ENCODE results near the gene IGFALS. TPM values are rescaled to one million over a fixed set of nuclear protein-coding genes. Genes with fewer than 3 reads are reported as not detected.

IGFALS gene
- total RNA-seq, 1 experiment from 2014 or later: not detected

DNA sequence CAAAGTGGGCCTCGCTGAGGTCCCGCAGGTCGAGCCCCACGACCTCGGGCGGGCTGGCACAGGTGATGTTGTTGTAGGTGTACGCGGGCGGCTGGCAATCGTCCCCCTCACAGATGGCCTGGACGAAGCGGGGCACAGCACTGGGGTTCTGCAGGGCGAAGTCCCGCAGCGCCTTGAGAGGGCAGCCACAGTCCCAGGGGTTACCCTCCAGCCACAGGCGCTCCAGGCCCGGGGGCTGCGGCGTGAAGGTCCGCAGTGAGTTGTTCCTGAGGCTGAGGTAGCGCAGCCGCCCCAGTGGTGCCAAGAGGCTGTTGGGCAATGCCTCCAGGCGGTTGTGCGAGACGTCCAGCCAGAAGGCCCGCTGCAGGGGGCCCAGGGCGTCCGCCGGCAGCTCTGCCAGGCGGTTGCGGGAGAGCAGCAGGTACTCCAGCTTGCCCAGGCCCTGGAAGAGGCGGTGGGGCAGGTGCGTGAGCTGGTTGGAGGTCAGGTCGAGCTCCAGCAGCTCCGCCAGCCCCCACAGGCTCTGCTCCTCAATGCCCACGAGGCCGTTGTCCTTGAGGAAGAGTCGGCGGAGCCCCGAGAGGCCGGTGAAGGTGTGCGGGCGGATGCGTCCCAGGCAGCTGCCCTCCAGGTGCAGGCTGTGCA lies 2.8 kb downstream of the IGFALS start:
- H3K9me3 ChIP-seq (ENCODE audit: insufficient read depth, low read depth): no peaks in the 10 kb centered on the region
- peaks cover 7% of the 10 kb centered on the region; the same call in 1 of the 2 replicates for H3K79me2 ChIP-seq (ENCODE audit: low read depth)
- BruUV-seq (replicated peaks): no TSS peak
- no peak overlapping the region for H3K4me2 ChIP-seq
- no peaks in the 10 kb centered on the region for H3F3A ChIP-seq (ENCODE audit: insufficient read depth, low read depth)
- H2AFZ ChIP-seq: no peak overlapping the region
- POLR2A ChIA-PET (ENCODE audit: unreplicated experiment): no interaction called here
- intact Hi-C loops (cut with micrococcal nuclease; ENCODE audit: unreplicated experiment): no loop called here
- H3K9me2 ChIP-seq (ENCODE audit: insufficient read depth): no peaks in the 10 kb centered on the region
- peaks cover 5% of the 10 kb centered on the region; the same call in 1 of the 2 replicates for H4K20me1 ChIP-seq (ENCODE audit: insufficient read depth)
- no peak for TF ChIP-seq CTCF (conservative IDR thresholded peaks at IDR 0.05)
- no peak for TF ChIP-seq EZH2 (IDR thresholded peaks at IDR 0.05; ENCODE audit: low read depth)
- no peak for DNase-seq
- no peaks in the 10 kb centered on the region for H3K4me1 ChIP-seq (replicated peaks; ENCODE audit: insufficient read depth)
- H3K4me3 ChIP-seq: no peak overlapping the region
- CTCF ChIA-PET: no interaction called here
- H3K27me3 ChIP-seq (ENCODE audit: insufficient read depth, low read depth): no peaks in the 10 kb centered on the region
- no peak overlapping the region for H3K27ac ChIP-seq
- H3K36me3 ChIP-seq (ENCODE audit: low read depth): no peaks in the 10 kb centered on the region

DNA sequence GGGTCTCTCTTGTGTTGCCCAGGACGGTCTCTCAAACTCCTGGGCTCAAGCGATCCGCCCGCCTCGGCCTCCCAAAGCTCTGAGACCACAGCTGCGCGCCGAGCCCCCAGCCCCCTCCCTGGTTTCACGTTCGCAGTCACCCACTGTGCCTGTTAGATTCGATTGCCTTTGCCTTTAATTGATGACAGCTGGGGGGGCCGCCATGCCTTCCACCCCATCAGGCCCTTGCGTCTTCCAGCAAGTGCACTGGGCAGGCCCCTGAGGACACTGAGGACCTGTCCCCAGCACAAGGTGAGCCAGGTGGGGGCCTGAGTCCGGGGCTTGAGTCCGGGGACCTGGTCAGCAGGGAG lies 3.3 kb downstream of the IGFALS start:
- peaks cover 12% of the 10 kb centered on the region for H3K79me2 ChIP-seq (ENCODE audit: low read depth)
- no peaks in the 10 kb centered on the region for H3K9me2 ChIP-seq (ENCODE audit: insufficient read depth)

DNA sequence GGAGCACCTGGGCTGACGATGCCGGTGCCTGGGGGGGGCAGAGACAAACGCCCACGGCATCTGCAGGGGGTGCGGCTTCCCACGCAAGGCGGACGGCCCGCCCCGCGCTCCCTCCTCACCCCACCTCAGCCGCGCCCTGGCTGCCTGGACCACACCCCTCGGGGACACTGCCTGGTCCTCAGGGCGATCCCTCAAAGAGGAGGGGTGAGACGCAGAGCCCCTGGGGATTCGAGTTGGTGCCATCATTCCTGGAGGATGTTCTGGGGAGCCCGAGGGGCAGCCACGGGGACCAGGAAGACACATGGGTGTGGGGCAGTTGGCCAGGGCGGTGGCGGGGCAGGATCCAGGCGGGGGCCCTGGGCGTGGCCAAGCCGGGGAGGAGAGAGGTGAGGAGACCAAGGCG lies 3.9 kb downstream of the IGFALS start:
- Histone ChIP-seq H3K27me3 (ENCODE audit: insufficient read depth, low read depth) (no peaks in the 10 kb centered on the region), H3K27ac (no peak overlapping the region), H3K4me3 (no peak overlapping the region), H3K9me2 (ENCODE audit: insufficient read depth) (no peaks in the 10 kb centered on the region), H4K20me1 (ENCODE audit: insufficient read depth) (peaks cover 11% of the 10 kb centered on the region), H3K4me1 (replicated peaks; ENCODE audit: insufficient read depth) (no peaks in the 10 kb centered on the region), H3K79me2 (ENCODE audit: low read depth) (peaks cover 18% of the 10 kb centered on the region), H3K4me2 (no peak overlapping the region), H3K36me3 (ENCODE audit: low read depth) (no peaks in the 10 kb centered on the region), H2AFZ (no peak overlapping the region), H3K9me3 (ENCODE audit: insufficient read depth, low read depth) (no peaks in the 10 kb centered on the region), H3F3A (ENCODE audit: insufficient read depth, low read depth) (no peaks in the 10 kb centered on the region)
- BruUV-seq (replicated peaks): no TSS peak
- TF ChIP-seq EZH2 (IDR thresholded peaks at IDR 0.05; ENCODE audit: low read depth): no peak
- TF ChIP-seq CTCF (conservative IDR thresholded peaks at IDR 0.05): no peak
- ChIA-PET POLR2A (ENCODE audit: unreplicated experiment) (no interaction called here), CTCF (no interaction called here)
- no peak for DNase-seq
- intact Hi-C loops (cut with micrococcal nuclease; ENCODE audit: unreplicated experiment): no loop called here

More for the DNA sequence above, 3.3 kb downstream of the IGFALS start:
- no peak overlapping the region for H3K27ac ChIP-seq
- no peak for DNase-seq
- POLR2A ChIA-PET (ENCODE audit: unreplicated experiment): no interaction called here
- BruUV-seq (replicated peaks): no TSS peak
- H3F3A ChIP-seq (ENCODE audit: insufficient read depth, low read depth): no peaks in the 10 kb centered on the region
- no peak overlapping the region for H2AFZ ChIP-seq
- CTCF ChIA-PET: no interaction called here
- TF ChIP-seq CTCF (conservative IDR thresholded peaks at IDR 0.05): no peak
- no peak for TF ChIP-seq EZH2 (IDR thresholded peaks at IDR 0.05; ENCODE audit: low read depth)
- no peaks in the 10 kb centered on the region for H3K9me3 ChIP-seq (ENCODE audit: insufficient read depth, low read depth)
- H3K4me1 ChIP-seq (replicated peaks; ENCODE audit: insufficient read depth): no peaks in the 10 kb centered on the region
- H3K36me3 ChIP-seq (ENCODE audit: low read depth): no peaks in the 10 kb centered on the region
- no peak overlapping the region for H3K4me2 ChIP-seq
- peaks cover 10% of the 10 kb centered on the region for H4K20me1 ChIP-seq (ENCODE audit: insufficient read depth)
- intact Hi-C loops (cut with micrococcal nuclease; ENCODE audit: unreplicated experiment): no loop called here
- no peak overlapping the region for H3K4me3 ChIP-seq
- no peaks in the 10 kb centered on the region for H3K27me3 ChIP-seq (ENCODE audit: insufficient read depth, low read depth)
